Fibroblast of pulmonary artery (primary cell): Measurements from ENCODE around the gene UQCRHL.
A peak's percentile ranks its signal among the peaks of the same experiment; 100 is the strongest.

Experiments
- DNase-seq: peaks from one replicate; pipeline ENCODE4 v3.0.0-alpha.2; 2010; ENCODE audit warnings: low read depth
- H3K4me3 ChIP-seq: replicated peaks from 2 replicates; pipeline ENCODE4 v1.5.1; 2011; ENCODE audit warnings: low read depth, mild to moderate bottlenecking, control low read depth, low read length, moderate library complexity
- CTCF ChIP-seq: IDR thresholded peaks from 2 replicates; pipeline ENCODE4 v1.5.1; 2011; ENCODE audit warnings: mild to moderate bottlenecking, control low read depth, low read length, inconsistent platforms; ENCODE audit errors: missing control alignments

Gene UQCRHL

GRCh38 chr1:15799928-15800835 is 7.3 kb downstream of the UQCRHL start:
- no peak for DNase-seq
- H3K4me3 ChIP-seq: no peak overlapping the region

DNA sequence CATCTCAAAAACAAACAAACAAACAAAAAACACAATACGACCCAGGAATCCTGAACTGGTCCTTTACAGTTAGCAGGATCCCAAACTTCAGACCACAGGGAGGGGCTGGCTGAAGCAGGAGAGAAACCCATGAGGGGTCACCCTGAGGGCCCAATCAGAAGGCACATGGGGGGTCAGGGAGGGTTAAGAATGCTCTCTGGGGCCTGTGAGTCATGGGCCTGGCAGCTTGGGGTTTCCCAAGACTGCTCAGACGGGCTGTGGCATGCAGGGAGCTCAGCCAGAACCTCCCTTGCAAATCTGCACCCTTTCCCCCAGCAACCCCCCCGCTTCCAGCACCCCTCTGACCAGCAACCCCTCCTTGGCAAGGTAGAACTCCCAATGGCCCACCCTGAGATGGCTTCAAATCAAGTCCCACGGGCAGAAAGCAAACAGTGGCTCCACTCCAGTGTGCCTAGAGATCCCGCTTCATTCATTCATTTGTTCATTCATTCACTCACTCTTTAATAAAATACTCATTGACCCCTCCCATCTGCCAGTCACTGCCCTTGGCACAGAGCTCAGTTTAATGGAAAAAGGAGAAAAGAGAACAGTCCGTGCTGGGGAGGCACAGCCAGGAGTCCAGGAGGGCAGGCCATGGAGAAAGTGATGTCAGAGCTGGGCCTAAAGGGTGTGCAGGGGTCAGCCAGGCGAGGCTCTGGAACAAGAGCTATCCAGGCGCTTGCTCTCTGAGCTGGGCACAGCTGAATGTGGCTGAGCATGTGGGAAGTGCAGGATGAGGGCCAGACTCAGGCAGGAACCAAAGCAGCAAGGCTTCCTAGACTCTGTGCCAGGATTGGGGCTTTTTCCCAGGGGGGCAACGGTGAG is 8.2 kb downstream of the UQCRHL start:
- H3K4me3 ChIP-seq: no peak overlapping the region
- TF ChIP-seq CTCF: no peak
- DNase-seq: peak; percentile 97

More at GRCh38 chr1:15799928-15800835, 7.3 kb downstream of the UQCRHL start:
- TF ChIP-seq CTCF: no peak

- DNase-seq: no peak
- TF ChIP-seq CTCF: no peak
- no peak overlapping the region for H3K4me3 ChIP-seq
Observed at GRCh38 chr1:15797614-15798390, 9.6 kb downstream of the UQCRHL start.

- H3K4me3 ChIP-seq: no peak overlapping the region
- no peak for TF ChIP-seq CTCF
- DNase-seq: no peak
Observed at GRCh38 chr1:15796086-15796462, 11.4 kb downstream of the UQCRHL start.

DNA sequence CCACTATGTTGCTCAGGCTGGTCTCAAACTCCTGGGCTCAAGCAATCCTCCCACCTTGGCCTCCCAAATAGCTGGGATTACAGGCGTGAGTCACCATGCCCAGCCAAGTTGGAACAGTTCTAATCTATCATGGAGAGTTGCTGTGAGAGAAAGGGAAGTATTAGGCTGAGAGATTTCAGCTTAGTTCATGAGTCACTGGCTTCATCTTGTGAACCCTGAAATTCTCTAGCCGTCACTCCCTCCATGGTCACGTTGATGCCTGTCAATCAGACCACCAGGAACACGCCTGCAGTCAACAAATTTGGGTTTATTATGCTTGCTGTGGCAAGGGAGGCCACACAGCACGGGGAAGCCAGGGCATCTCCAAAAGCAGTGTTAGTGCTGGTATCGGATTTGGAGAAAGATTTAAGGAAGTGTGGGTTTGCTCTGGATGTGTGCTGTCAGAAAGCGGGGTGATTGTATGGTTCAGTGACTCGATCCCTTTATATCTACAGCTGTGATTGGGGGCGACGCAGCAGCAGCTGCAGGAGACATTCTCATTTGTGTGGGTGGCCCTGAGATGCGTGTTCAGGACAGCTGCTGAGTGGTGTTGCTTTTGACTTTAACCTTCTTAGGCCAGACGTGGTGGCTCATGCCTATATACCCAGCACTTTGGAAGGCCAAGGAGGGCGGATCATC is 18.7 kb downstream of the UQCRHL start:
- no peak overlapping the region for H3K4me3 ChIP-seq
- no peak for TF ChIP-seq CTCF
- DNase-seq: peak; percentile 81

DNA sequence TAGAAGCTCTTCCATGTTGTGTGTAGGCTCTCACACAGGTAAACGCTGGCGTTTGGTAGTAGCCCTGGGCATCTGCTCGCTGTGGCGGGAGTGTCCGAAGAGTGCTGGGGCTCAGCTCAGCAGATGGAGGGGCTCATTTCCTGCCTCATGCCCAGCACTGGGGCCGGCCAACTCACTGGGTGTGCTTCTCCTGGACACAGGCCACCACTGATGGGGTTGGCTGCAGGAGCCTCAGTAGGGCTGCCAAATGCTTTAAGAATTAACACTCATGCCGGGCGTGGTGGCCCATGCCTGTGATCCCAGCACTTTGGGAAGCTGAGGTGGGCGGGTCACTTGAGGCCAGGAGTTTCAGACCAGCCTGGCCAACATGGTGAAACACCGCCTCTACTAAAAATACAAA is 20.9 kb downstream of the UQCRHL start:
- DNase-seq: no peak
- H3K4me3 ChIP-seq: no peak overlapping the region
- no peak for TF ChIP-seq CTCF
